Stimulated activated CD4-positive, alpha-beta T cell treated with anti-CD3 and anti-CD28 coated beads, TNF-alpha, amount 100 ng/mL, for 1 hour (primary cell): ENCODE data around the gene SLC25A30.

Experiments used
- DNase-seq, 3 donors: peaks; one replicate each; pipeline ENCODE4 v3.0.0-alpha.2; 2020; ENCODE audit warnings: low read depth in 3 of 3, low spot score in 1 of 3

SLC25A30 gene, protein sequence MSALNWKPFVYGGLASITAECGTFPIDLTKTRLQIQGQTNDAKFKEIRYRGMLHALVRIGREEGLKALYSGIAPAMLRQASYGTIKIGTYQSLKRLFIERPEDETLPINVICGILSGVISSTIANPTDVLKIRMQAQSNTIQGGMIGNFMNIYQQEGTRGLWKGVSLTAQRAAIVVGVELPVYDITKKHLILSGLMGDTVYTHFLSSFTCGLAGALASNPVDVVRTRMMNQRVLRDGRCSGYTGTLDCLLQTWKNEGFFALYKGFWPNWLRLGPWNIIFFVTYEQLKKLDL

DNA sequence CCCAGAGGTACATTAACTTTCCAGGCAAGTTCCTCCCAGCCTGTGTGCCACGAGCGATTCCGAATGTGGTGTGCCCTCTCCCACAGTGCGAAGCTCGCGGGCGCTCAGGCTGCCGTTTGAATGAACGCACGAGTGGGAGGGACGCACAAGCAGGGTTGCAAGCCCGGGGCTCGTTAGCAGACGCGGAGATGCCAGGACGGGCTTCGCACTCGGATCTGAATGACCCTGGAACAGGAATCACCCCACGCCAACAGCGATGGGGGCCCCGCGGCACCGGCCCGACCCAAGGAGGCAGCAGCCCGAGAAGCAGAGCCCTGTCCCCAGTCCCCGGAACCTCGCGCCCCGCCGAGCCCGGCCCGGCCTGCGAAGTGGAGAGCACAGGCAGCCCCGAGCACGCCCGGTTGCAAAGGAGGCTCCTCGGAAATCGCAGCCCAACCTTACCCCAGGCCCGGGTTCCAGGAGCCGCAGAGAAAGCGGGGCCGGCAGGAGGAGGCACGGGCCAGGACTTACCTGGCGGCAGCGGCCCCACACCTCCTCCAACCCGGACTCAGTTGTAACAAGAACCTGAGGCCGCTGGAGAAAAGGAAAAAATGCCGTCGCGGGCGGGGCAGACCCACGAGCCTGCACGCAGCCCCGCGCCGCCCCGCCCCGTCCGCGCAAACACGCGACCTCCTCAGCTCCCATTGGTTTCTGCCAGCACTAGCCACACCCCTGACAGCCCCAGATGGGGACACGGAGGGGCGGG, at the start of gene SLC25A30:
Gene SLC25A30 (minus strand): TSS at position 584 of the 745 bp plus-strand sequence. CDS start 6,948 bp downstream, outside the sequence.
- peak; percentile 68 to 82 (median 70) for DNase-seq

DNA sequence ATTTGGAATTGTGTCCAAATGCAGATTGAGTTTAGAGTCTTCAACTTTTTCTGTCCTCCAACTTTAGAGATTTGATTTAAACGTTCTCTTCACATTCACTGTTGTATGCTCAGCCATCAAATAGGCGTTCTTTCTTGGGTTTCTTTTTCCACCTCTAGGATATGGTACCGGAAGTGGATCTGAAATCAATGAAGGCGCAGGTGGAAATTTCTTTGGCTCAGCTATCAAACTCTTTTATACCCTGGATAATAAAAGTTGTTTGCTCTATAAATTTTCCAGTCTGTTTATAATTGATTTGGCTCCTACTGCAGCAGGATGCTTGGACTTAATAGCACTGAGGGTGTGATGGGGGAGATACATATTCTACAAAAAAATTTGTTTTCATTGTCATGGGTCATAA, 48.2 kb upstream of the SLC25A30 start:
- DNase-seq: no peak

DNA sequence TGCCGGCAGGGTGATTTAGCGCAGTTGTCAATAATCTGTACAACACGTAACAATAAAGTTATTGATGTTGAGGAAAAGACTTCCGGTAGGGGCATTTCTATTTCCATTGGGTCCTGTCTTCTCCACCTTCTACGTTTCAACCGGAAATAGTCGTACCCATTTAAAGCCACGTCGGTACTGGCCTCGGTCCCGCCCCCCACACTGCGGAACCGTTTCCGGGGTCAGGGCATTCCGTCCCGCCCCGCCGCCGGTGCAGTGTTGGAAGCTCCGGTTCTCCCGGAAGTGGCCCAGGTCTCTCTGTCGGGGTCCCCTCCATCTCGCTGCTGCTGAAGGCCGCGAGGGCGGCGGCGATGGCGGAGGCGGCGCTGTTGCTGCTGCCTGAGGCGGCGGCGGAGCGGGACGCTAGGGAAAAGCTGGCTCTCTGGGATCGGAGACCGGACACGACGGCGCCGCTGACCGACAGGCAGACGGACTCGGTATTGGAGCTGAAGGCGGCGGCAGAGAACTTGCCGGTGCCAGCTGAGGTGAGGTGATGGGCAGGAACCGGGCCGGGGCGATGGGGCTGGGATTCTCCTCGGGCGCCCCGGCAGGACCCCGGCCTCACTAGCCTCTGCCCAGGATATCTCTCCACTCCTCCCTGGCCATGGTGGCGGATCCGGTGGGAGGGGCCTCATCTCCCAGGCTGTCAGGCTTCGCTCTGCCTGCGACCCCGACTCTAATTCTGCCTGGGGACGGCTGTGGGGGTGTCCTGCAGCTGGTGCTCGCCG, 46.7 kb upstream of the SLC25A30 start, which contains the start of gene COG3:
Gene COG3 (plus strand): TSS at position 253 of the 767 bp plus-strand sequence. CDS start 98 bp downstream, at position 351.
- peak; percentile 80 to 92 (median 88) for DNase-seq

DNA sequence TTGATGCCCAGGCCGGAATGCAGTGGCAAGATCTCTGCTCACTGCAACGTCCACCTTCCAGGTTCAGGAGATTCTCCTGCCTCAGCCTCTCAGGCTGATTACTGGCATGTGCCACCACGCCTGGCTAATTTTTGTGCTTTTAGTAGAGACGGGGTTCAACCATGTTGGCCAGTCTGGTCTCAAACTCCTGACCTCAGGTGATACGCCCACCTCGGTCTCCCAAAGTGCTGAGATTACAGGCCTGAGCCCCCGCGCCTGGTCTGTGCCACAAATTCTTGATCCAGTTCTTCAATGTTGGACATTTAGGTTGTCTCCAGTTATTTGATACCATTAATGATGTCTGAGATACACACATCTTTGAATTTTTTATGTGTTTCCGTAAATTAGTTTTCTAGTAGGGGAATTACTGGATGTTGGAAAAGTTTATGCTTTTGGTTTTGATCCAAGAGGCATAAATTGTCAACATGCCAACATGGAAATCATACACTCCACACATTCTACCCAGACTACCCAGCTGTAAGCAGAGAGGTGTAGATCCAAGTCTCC, 46.0 kb upstream of the SLC25A30 start:
- no peak for DNase-seq

DNA sequence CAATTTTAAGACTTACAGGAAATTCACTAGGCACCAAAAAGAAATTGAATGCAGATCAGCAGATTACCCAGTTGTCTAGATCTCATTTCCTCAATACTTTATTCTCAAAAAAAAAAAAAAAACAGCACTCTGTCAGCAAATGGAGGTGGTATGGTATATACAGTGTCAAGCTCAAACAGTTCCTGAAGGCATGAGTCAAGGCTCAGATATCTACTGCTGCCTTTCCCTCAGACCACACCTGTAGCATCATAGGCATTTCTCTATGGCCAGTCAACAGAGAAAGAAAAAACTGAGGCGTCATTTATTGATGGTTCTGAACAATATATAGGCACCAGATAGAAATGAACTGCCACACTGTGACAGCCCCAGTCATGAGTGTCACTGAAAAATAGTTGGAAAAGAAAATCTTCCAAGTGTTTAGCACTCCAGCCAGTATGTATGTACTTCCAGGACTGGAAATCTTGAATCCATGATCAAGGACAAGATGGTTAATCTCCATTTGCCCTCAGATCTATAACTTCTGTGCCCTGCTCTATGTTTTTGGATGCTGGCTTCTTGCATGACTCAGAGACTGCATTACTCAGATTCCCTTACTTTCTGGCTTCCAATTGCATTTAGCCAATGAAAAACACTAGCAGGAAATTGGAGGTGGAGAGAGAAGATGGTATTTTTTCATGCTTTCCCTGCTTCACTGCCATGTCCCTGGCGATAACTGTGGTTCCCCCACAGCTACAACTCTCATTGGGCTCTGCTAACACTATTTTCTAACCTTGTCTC, 38.2 kb upstream of the SLC25A30 start:
- DNase-seq: no peak

DNA sequence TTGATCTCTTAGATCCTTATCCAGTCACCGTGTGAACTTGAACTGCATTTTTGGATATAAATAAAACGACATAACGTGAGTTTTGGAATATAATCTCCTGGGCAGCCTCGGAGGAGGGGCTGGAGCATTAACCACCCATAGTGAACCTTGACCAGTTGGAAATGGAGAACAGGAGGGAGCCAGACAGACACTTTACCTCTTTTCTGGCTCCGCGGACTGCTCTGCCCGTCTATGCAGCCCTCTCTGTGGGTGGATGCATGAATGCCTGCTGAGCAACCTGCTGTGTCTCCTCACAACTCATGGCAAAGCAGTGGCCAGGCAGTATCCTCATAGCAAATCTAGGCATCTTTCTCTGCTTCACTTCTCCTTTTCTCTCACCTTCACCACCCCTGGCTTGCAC, 36.0 kb upstream of the SLC25A30 start:
- no peak for DNase-seq

DNA sequence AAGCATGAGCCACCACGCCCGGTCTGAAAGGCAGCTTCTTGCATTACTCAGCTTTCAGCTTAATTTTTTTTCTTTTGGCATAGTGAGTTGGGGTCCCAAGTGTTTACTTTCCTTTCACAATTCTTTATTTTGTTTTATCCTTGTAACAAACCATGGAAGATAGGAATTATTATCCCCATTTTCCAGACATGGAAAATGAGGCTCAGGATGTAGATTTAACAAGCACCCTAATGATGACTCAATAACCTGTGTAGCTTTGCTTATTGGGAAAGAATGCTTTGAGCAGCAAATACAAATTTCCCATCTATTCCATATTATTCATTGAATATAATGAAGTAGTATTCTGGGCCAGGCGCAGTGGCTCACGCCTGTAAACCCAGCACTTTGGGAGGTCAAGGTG, 33.1 kb upstream of the SLC25A30 start:
- no peak for DNase-seq

DNA sequence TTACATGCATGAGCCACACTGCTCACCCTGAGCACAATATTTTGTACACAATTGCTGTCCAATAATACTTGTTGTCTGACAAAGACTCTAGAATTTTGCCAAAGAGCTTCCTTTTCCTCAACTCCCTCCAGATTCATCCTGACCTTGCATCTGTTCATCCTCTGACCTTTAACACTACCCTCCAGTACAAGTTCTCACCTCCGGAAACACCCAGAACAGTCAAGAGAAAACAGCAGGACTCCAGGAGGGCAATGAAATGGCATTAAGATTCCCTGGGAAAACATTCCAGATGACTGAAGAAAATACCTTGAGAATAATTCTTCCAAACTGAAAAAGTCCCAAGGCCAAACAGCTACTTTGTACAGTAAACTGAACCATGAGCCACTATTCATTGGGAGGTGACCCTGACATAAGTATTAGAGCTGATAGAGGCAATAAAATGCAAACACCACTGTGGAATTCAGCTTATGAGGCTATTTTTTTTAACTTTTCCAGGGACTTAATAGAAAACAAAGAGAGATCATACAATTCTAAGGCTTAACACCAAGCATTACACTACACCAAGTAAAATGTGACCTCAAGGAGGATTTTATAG, 30.9 kb upstream of the SLC25A30 start:
- no peak for DNase-seq

DNA sequence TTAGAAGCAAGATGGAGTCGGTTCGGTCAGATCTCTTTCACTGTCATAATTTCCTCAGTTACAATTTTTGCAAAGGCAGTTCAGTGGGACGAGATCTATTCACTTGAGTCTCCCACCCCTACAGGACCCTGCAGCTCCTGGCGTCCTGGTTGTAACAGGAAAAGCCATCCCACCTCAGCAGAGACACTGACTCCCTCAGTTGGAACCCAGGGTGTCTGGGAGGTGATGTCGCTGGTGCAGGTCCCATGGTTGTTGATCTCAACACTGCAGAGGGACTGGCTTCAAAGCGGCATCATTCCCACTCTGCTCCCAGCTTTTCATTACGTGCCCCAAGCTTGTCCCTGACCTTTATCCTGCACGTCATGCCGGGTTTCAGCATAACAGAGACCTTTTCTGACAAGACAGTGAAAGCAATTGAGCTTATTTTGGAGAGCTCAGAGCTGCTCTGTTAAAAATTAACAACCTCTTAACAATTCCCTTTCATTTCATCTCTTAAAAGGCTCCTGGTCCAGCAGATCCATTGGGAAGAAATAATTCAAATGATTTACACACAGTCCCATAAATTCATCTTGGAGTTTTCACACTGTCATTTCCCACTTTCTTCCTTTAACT, 29.0 kb upstream of the SLC25A30 start:
- no peak for DNase-seq

DNA sequence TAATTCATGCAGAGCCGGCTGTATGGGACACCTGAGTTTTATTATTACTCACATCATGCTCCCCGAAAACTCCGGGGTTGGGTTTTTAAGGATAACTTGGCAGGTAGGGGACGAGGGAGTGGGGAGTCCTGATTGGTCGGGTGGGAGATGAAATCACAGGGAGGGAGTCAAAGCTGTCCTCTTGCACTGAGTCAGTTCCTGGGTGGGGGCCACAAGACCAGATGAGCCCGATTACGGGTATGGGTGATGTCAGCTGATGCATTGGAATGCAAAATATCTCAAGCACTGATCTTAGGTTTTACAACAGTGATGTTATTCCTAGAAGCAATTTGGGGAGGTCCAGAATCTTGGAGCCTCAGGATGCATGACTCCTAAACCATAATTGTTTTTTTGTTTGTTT, 28.0 kb upstream of the SLC25A30 start:
- no peak for DNase-seq

DNA sequence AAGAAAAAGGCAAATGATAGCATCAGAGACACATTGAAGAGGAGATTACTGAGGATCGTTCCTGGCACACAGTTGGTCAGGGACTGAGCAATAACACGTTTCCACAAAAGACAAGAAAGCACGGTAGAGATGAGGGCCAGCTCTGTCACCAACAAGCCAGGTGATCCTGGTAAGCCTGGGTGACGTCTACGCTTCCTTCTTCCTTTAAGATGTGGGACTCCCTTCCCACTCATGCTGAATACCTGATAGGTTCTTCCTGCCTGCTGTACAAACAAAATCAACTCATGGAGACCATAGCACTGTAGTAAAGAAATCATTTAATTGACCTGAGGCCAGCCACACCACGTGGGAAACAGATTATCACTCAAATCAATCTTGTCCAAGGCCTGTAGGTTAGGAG, 26.9 kb upstream of the SLC25A30 start:
- DNase-seq: no peak

DNA sequence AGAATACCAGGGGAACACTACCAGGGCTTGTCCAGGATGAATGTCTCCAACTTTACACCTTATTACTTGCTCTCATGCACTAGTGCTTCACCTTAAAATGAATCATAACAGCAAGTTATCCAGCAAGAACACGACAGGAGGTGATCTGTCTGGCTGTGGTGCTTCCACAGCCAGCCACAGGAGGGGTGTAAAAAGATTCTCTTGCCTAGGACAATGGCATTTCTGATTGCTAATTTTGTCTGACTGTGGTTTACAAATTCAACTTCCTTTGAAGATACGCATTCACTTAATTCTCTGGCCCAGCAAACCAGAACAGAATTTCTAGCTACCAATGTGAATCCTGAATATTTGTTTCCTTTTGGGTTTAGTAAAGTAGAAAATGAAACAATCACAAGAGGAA, 23.5 kb upstream of the SLC25A30 start:
- DNase-seq: no peak

DNA sequence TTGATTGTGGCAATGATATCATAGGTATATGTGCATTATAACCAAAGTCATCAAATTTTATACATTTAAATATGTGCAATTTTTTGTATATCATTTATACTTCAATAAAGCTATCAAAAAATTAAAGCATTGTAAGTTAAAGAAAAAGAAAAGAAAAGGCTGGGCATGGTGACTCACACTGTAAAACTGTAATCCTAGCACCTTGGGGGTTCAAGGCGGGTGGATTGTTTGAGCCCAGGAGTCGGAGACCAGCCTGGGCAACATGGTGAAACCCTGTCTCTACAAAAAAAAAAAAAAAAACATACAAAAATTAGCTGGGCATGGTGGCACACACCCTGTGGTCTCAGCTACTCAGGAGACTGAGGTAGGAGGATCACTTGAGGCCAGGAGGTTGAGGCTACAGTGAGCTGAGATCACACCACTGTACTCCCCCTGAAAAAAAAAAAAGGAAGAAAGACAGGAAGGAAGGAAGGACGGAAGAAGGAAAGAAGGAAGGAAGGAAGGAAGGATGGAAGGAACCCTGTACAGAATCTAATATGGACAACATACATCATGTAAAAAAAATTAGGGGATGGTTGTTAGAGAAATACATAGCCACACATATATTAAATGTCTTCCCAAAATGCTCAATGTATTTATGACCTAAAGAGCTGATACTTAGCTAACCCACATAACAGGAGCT, 21.7 kb upstream of the SLC25A30 start:
- no peak for DNase-seq

DNA sequence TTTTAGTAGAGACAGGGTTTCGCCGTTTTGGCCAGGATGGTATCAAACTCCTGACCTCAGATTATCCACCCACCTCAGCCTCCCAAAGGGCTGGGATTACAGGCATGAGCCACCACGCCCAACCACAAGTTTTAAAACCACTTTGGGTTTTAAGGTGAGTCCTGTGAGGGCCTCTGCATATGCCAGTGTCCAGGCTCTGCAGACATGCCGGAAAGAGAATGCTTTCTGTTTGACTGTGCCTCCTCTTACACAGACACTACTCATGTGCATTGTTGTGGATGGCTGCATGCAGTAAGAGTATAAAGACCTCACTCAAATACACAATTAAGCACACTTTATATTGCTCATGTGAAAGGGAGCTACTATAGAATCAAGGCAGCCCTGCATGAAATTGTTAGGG, 20.8 kb upstream of the SLC25A30 start:
- no peak for DNase-seq

DNA sequence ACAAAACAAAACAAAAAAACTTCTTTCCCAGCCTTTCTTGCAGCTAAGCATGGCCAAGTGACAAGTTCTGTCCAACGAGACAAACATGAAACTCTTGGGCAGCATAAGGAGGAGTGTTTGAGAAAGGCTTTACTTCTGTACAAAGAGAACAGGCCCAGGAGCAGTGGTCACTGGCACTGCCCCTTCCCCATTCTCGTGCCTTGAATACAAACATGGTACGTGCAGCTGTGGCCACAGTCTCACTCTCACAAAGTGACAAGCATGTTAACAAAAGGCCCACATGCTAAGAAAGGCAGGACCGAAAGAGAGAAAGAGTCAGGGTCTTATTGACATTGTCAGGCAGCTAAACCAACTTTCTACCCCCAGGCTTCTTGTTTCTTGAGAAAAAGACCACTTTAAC, 19.8 kb upstream of the SLC25A30 start:
- DNase-seq: no peak

DNA sequence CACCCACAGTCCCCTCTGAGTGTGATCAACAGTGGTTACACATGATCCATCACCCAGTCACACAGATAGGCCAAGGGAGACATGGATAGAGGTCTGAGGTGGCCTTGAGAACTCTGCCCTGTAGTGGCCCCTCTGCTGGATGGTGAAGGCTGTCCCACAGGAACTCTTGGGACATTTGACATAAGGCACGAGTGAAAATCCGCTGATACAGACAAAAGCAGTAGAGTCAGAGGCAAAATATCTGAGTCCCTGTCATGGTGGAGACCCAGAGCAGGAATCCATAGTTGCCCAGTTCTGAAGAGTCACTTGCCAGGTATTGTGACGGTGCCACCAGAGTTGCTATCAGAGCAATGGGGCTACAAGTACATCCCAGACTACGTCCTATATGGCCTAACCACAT, 18.8 kb upstream of the SLC25A30 start:
- DNase-seq: no peak

DNA sequence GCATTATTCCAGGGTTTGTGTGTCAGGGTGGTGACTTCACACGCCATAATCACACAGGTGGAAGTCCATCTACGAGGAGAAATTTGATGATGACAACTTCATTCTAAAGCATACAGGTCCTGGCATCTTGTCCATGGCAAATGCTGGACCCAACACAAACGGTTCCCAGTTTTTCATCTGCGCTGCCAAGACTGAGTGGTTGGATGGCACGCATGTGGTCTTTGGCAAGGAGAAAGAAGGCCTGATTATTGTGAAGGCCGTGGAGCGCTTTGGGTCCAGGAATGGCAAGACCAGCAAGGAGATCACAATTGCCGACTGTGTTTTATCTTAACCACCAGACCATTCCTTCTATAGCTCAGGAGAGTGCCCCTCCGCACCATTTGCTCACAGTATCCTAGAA, 18.2 kb upstream of the SLC25A30 start:
- DNase-seq: no peak

DNA sequence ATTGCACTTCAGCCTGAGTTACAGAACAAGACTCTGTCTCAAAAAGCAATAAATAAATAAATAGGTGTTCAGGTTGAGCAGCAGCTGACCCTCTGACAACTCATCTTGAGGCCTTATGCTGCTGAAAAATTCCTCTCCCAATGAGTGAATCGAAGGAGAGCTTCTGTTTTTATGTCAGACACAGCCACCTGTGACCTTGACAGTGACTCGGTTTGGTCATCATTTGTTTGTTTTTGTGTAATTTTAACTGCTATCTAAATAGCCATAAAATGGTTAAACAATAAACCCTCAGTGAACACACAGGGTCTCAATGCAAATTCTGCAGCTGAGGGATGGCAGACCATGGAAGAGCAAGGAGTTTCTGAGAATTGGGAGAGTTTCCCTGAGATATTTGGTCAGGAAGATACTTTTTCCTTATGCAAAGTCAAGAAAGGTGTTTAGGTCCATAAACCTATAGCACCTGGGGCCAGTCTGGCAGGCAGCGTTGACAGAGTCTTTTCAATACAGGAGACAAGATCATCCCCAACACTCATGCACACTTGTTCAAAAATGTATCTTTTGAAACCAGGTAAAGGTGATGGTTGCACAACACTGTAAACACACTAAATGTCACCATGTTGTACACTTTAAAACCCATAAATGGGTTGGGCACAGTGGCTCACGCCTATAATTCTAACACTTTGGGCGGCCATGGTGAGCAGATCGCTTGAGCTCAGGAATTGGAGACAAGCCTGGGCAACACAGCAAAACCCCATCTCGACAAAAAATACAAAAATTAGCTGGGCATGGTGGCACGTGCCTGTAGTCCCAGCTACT, 16.6 kb upstream of the SLC25A30 start:
- no peak for DNase-seq

DNA sequence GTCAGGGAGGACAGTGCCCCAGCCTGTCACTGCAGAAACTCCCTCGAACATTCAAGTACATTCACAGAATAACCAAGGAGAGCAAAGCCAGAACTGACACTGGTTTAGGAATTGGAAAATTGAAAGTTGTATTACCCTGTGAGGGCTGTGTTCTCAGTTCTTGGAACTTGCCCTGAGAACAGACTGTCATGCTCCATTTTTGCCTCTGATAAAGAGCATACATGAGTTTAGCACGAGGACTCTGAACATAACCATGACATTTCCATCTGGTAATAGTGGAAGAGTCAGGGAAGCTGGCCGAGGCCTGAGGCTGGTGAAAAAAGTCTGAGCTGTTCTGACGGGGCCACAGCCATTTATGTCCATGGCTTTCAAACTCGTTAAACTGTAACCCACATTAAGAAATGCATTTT, 15.2 kb upstream of the SLC25A30 start:
- DNase-seq: no peak
